Trophoblast cell (in vitro differentiated cells and primary cell): Measurements from ENCODE around the gene DYDC2. TPM values are rescaled to one million over a fixed set of nuclear protein-coding genes. Genes with fewer than 3 reads are reported as not detected.

ENCODE experiments used
- DNase-seq, 2 donors: peaks; one replicate each; pipeline ENCODE4 v3.0.0-alpha.2; 2016
- H2AFZ ChIP-seq: 2 replicates; pipeline ENCODE4 v1.6.1; 2013; ENCODE audit warnings: low read length, moderate library complexity, mild to moderate bottlenecking; ENCODE audit not compliant: insufficient read depth, poor library complexity
- H2AK5ac ChIP-seq: 2 replicates; pipeline ENCODE4 v1.6.1; 2013; ENCODE audit warnings: mild to moderate bottlenecking, low read length
- H2BK120ac ChIP-seq: 2 replicates; pipeline ENCODE4 v1.6.1; 2013; ENCODE audit warnings: low read length, mild to moderate bottlenecking, moderate library complexity; ENCODE audit not compliant: insufficient read depth, poor library complexity
- H2BK12ac ChIP-seq: 2 replicates; pipeline ENCODE4 v1.6.1; 2013; ENCODE audit warnings: mild to moderate bottlenecking, low read length, moderate library complexity
- H2BK5ac ChIP-seq: 2 replicates; pipeline ENCODE4 v1.6.1; 2013; ENCODE audit warnings: low read length, low read depth, moderate library complexity, mild to moderate bottlenecking; ENCODE audit not compliant: poor library complexity
- H3K14ac ChIP-seq: 2 replicates; pipeline ENCODE4 v1.6.1; 2013; ENCODE audit warnings: mild to moderate bottlenecking, low read length
- H3K18ac ChIP-seq: 2 replicates; pipeline ENCODE4 v1.6.1; 2013; ENCODE audit warnings: mild to moderate bottlenecking, low read length
- H3K23ac ChIP-seq: 2 replicates; pipeline ENCODE4 v1.6.1; 2013; ENCODE audit warnings: low read length
- H3K27ac ChIP-seq: 2 replicates; pipeline ENCODE4 v1.5.1; 2013; ENCODE audit warnings: low read depth, mild to moderate bottlenecking, inconsistent platforms, low read length, moderate library complexity
- H3K27me3 ChIP-seq: 2 replicates; pipeline ENCODE4 v1.6.1; 2013; ENCODE audit warnings: inconsistent platforms, mild to moderate bottlenecking, low read length, moderate library complexity; ENCODE audit not compliant: insufficient read depth
- H3K36me3 ChIP-seq, 2 experiments: 1 replicate in 1 of 2; 2 replicates in 1 of 2; pipeline ENCODE4 v1.6.1; 2013; ENCODE audit warnings: low read length in 2 of 2, mild to moderate bottlenecking in 2 of 2, moderate library complexity in 1 of 2; ENCODE audit not compliant: insufficient read depth in 2 of 2, control insufficient read depth in 1 of 2
- H3K4ac ChIP-seq: 2 replicates; pipeline ENCODE4 v1.6.1; 2013; ENCODE audit warnings: low read depth, mild to moderate bottlenecking, low read length, moderate library complexity
- H3K4me1 ChIP-seq, 2 experiments: 1 replicate in 1 of 2; 2 replicates in 1 of 2; pipeline ENCODE4 v1.6.1; 2013; ENCODE audit warnings: low read length in 2 of 2, mild to moderate bottlenecking in 2 of 2, moderate library complexity in 1 of 2; ENCODE audit not compliant: insufficient read depth in 2 of 2, control insufficient read depth in 1 of 2
- H3K4me2 ChIP-seq: 2 replicates; pipeline ENCODE4 v1.6.1; 2013; ENCODE audit warnings: inconsistent platforms, mild to moderate bottlenecking, low read length, moderate library complexity
- H3K4me3 ChIP-seq: 2 replicates; pipeline ENCODE4 v1.5.1; 2013; ENCODE audit warnings: mild to moderate bottlenecking, low read depth, low read length, inconsistent platforms
- H3K79me1 ChIP-seq: one replicate; pipeline ENCODE4 v1.6.1; 2013; ENCODE audit warnings: low read length
- H3K79me2 ChIP-seq: 2 replicates; pipeline ENCODE4 v1.6.1; 2013; ENCODE audit warnings: low read length, mild to moderate bottlenecking; ENCODE audit not compliant: control insufficient read depth, insufficient read depth, poor library complexity
- H3K9ac ChIP-seq: 2 replicates; pipeline ENCODE4 v1.6.1; 2013; ENCODE audit warnings: mild to moderate bottlenecking, low read length
- H3K9me3 ChIP-seq: 2 replicates; pipeline ENCODE4 v1.6.1; 2013; ENCODE audit warnings: low read depth, mild to moderate bottlenecking, control low read depth, inconsistent platforms, low read length; ENCODE audit not compliant: insufficient read depth
- H4K12ac ChIP-seq: 2 replicates; pipeline ENCODE4 v1.6.1; 2013; ENCODE audit warnings: low read depth, mild to moderate bottlenecking, low read length, moderate library complexity
- H4K8ac ChIP-seq: 2 replicates; pipeline ENCODE4 v1.6.1; 2013; ENCODE audit warnings: low read depth, mild to moderate bottlenecking, low read length, moderate library complexity
- H4K91ac ChIP-seq: one replicate; pipeline ENCODE4 v1.6.1; 2013; ENCODE audit warnings: low read depth, mild to moderate bottlenecking, low read length, moderate library complexity
- WGBS: extraction: QIAGEN DNeasy Blood & Tissue Kit; methylation state at CpG from one replicate; pipeline ENCODE4 v1.1.7; 2013; ENCODE audit warnings: missing lambda C conversion rate; ENCODE audit not compliant: insufficient read length, insufficient coverage; ENCODE audit errors: extremely low coverage; 5-methylcytosine and 5-hydroxymethylcytosine counted together
- polyA plus RNA-seq: library from polyadenylated mRNA; stranded (reverse); fragments of 200-250 nt; gene quantifications from 2 replicates; pipeline ENCODE4 v1.2.3, GENCODE V29; 2013

The DYDC2 gene, protein sequence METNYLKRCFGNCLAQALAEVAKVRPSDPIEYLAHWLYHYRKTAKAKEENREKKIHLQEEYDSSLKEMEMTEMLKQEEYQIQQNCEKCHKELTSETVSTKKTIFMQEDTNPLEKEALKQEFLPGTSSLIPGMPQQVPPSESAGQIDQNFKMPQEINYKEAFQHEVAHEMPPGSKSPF
- polyA plus RNA-seq: 0.04 TPM in 1 of 2 replicates, not detected in the other

DNA sequence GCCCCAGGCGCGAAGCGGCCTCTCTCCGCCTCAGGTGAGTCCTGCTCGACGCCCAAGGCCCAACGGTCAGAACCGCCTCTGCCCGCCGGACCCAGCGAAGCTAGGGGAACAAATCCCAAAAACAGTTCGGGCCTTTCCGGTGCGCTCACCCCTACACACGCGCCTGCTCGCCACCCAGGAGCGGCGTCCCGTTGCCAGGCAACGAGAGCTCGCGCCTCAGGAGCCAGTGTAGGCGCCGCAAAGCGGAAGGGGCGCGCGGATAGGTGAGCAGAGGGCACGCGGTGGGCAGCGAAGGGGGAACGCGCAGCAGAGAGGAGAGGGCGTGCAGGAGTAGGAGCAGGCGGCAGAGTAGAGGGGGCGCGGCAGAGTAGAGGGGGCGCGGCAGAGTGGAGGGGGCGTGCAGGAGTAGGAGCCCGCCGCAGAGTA is at the start of gene DYDC2, which contains the start of gene DYDC1:
TSS of gene DYDC2 (plus strand) at position 219 of the 426 bp plus-strand sequence. CDS start 5,663 bp downstream, outside the sequence.
TSS of gene DYDC1 (minus strand) at position 193 of the 426 bp plus-strand sequence. CDS start 4,154 bp downstream, outside the sequence.
- no peak within 1 kb of the TSS for H3K4ac ChIP-seq
- peaks cover 5 to 12% of the 10 kb centered on the region in 2 experiments for H3K4me1 ChIP-seq
- H3K27me3 ChIP-seq: peaks cover 2% of the 10 kb centered on the region
- no peak within 1 kb of the TSS for H4K12ac ChIP-seq
- no peaks in the 10 kb centered on the region for H3K9me3 ChIP-seq
- H3K9ac ChIP-seq: no peak within 1 kb of the TSS
- no CpG with 5 or more reads among the region's 43 CpGs for WGBS
- no peak within 1 kb of the TSS for H3K27ac ChIP-seq
- H2AK5ac ChIP-seq: no peak within 1 kb of the TSS
- no peaks in the 10 kb centered on the region for H3K36me3 ChIP-seq
- peak within 1 kb of the TSS; percentile 63 for H3K4me3 ChIP-seq
- H3K23ac ChIP-seq: no peak within 1 kb of the TSS
- H2BK120ac ChIP-seq: no peak within 1 kb of the TSS
- no peak within 1 kb of the TSS for H2BK12ac ChIP-seq
- no peaks in the 10 kb centered on the region for H3K79me2 ChIP-seq
- DNase-seq: peak; percentile 13 to 50
- H3K4me2 ChIP-seq: peak within 1 kb of the TSS; percentile 73
- no peak within 1 kb of the TSS for H4K91ac ChIP-seq
- H2AFZ ChIP-seq: peak within 1 kb of the TSS; percentile 1
- no peaks in the 10 kb centered on the region for H3K79me1 ChIP-seq
- H4K8ac ChIP-seq: peak within 1 kb of the TSS; percentile 34
- no peak within 1 kb of the TSS for H2BK5ac ChIP-seq
- H3K18ac ChIP-seq: no peak within 1 kb of the TSS
- H3K14ac ChIP-seq: no peak within 1 kb of the TSS

DNA sequence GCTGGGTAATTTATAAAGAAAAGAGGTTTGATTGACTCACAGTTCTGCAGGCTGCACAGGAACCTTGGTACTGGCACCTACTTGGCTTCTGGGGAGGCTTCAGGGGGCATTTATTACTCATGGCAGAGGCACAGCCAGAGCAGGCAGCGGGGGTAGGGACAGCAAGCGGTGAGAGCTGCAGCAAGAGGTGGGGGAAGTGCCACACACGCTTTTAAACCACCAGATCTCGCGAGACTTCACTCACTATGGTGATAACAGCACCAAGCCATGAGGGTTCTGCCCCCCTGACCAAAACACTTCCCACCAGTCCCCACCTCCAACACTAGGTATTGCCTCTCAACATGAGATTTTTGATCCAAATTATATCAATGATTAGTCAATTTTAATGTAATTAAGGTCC is 43.1 kb upstream of the DYDC2 start:
- Histone ChIP-seq H2AFZ (no peak overlapping the region), H2BK120ac (no peak overlapping the region), H3K4me1 (no peaks in the 10 kb centered on the region), H3K18ac (no peak overlapping the region), H3K4me3 (no peak overlapping the region), H2AK5ac (no peak overlapping the region), H3K4ac (no peak overlapping the region), H3K79me2 (no peaks in the 10 kb centered on the region), H3K14ac (no peak overlapping the region), H3K27ac (no peak overlapping the region), H4K91ac (no peak overlapping the region), H3K79me1 (no peaks in the 10 kb centered on the region), H2BK5ac (no peak overlapping the region), H3K9me3 (no peaks in the 10 kb centered on the region), H4K12ac (no peak overlapping the region), H3K23ac (no peak overlapping the region), H3K36me3 (no peaks in the 10 kb centered on the region), H3K9ac (no peak overlapping the region), H3K27me3 (no peaks in the 10 kb centered on the region), H3K4me2 (no peak overlapping the region), H4K8ac (no peak overlapping the region), H2BK12ac (no peak overlapping the region)
- DNase-seq: no peak
- no CpG with 5 or more reads among the region's 5 CpGs for WGBS

DNA sequence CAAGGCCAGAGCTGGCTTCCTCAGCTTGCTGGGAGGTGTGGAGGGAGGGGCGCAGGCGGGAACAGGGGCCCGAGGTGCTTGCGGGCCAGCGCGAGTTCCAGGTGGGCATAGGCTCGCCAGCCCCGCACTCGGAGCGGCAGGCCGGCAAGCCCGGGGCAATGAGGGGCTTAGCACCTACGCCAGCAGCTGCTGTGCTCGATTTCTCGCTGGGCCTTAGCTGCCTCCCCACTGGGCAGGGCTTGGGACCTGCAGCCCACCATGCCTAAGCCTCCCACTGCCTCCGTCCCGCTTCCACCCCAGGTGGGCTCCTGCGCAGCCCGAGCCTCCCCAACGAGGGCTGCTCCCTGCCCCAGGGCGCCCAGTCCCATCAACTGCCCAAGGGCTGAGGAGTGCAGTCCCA is 41.2 kb upstream of the DYDC2 start:
- no peaks in the 10 kb centered on the region for H3K36me3 ChIP-seq
- H2AK5ac ChIP-seq: no peak overlapping the region
- no peak overlapping the region for H3K18ac ChIP-seq
- no peak overlapping the region for H3K27ac ChIP-seq
- no peak overlapping the region for H2BK5ac ChIP-seq
- H3K9me3 ChIP-seq: no peaks in the 10 kb centered on the region
- no peak overlapping the region for H3K4me3 ChIP-seq
- no peak overlapping the region for H4K91ac ChIP-seq
- WGBS: no CpG with 5 or more reads among the region's 21 CpGs
- no peak overlapping the region for H2BK12ac ChIP-seq
- H3K4me2 ChIP-seq: no peak overlapping the region
- no peak overlapping the region for H3K23ac ChIP-seq
- H3K4ac ChIP-seq: no peak overlapping the region
- no peaks in the 10 kb centered on the region for H3K79me2 ChIP-seq
- H3K14ac ChIP-seq: no peak overlapping the region
- no peak overlapping the region for H4K8ac ChIP-seq
- no peak overlapping the region for H2BK120ac ChIP-seq
- no peaks in the 10 kb centered on the region for H3K27me3 ChIP-seq
- H3K79me1 ChIP-seq: no peaks in the 10 kb centered on the region
- H2AFZ ChIP-seq: no peak overlapping the region
- no peak overlapping the region for H3K9ac ChIP-seq
- no peak for DNase-seq
- no peak overlapping the region for H4K12ac ChIP-seq
- H3K4me1 ChIP-seq: no peaks in the 10 kb centered on the region

DNA sequence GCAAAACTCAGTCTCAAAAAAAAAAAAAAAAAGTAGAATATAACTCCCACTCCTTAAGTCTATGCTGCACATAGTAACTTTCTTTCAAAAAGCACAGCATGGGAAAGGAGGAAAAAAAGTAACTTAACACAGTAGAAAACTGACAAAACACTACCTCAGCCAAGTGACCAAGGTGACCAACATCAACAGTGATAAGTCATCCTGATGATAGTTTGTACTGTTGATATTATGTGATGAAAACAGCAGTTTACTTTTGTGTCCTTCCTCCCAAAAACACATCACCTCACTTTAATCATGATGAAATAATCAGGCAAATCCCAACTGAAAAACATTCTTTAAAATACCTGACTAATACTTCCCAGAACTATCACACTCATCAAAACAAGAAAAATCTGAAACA is 37.8 kb upstream of the DYDC2 start:
- Histone ChIP-seq H3K23ac (no peak overlapping the region), H4K12ac (no peak overlapping the region), H3K18ac (no peak overlapping the region), H2BK12ac (no peak overlapping the region), H3K27me3 (no peaks in the 10 kb centered on the region), H3K27ac (no peak overlapping the region), H4K91ac (no peak overlapping the region), H3K9ac (no peak overlapping the region), H3K4me3 (no peak overlapping the region), H2AK5ac (no peak overlapping the region), H2BK120ac (no peak overlapping the region), H3K4me2 (no peak overlapping the region), H2AFZ (no peak overlapping the region), H3K4ac (no peak overlapping the region), H3K79me2 (no peaks in the 10 kb centered on the region), H4K8ac (no peak overlapping the region), H2BK5ac (no peak overlapping the region), H3K79me1 (no peaks in the 10 kb centered on the region), H3K14ac (no peak overlapping the region), H3K9me3 (no peaks in the 10 kb centered on the region), H3K36me3 (no peaks in the 10 kb centered on the region), H3K4me1 (no peaks in the 10 kb centered on the region)
- DNase-seq: no peak
